GM21381 (cell line): ENCODE results near the gene SNX9.

Experiments used
- ATAC-seq: cut with Tn5 transposase; IDR thresholded peaks from one replicate; pipeline ENCODE4 v1.9.1; 2021; ENCODE audit warnings: mild to moderate bottlenecking, moderate library complexity; ENCODE audit not compliant: unreplicated experiment

Gene SNX9

GRCh38 chr6:157800420-157801237 is 22.4 kb upstream of the SNX9 start:
- ATAC-seq: peak; percentile 87

GRCh38 chr6:157804448-157805327 is 18.4 kb upstream of the SNX9 start:
- ATAC-seq: no peak

GRCh38 chr6:157806131-157806855 is 16.8 kb upstream of the SNX9 start:
- ATAC-seq: no peak

GRCh38 chr6:157806856-157807215 is 16.2 kb upstream of the SNX9 start:
- ATAC-seq: no peak

- ATAC-seq: no peak
Measured at GRCh38 chr6:157808405-157808950, 14.6 kb upstream of the SNX9 start.

- no peak for ATAC-seq
Measured at GRCh38 chr6:157809613-157810012, 13.4 kb upstream of the SNX9 start.

- no peak for ATAC-seq
Measured at GRCh38 chr6:157811137-157811475, 11.9 kb upstream of the SNX9 start.

- no peak for ATAC-seq
Measured at GRCh38 chr6:157811476-157812173, 11.4 kb upstream of the SNX9 start.

- ATAC-seq: no peak
Measured at GRCh38 chr6:157812425-157813171, 10.4 kb upstream of the SNX9 start.

GRCh38 chr6:157813191-157813590 is 9.9 kb upstream of the SNX9 start:
- no peak for ATAC-seq

- ATAC-seq: no peak
Measured at GRCh38 chr6:157813750-157814455, 9.1 kb upstream of the SNX9 start.

- peak; percentile 63 for ATAC-seq
Measured at GRCh38 chr6:157814883-157815282, 8.2 kb upstream of the SNX9 start.

- no peak for ATAC-seq
Measured at GRCh38 chr6:157821342-157822033, 1.6 kb upstream of the SNX9 start.

- ATAC-seq: no peak
Measured at GRCh38 chr6:157822245-157823000, 623 bp upstream of the SNX9 start.

- peak; percentile 44 for ATAC-seq
Measured at GRCh38 chr6:157823528-157824370, 703 bp downstream of the SNX9 start.

- ATAC-seq: no peak
Measured at GRCh38 chr6:157825243-157825904, 2.3 kb downstream of the SNX9 start.
